ENCODE data around the gene CER1. TPM values are rescaled to one million over a fixed set of nuclear protein-coding genes. Genes with fewer than 3 reads are reported as not detected.

The CER1 gene
- total and polyA plus RNA-seq, 2 of the 4 experiments (the other 2 are of a cell fraction), result not detected

GRCh38 chr9:14693251-14693861, 29.2 kb downstream of the CER1 start, which contains the start of gene ZDHHC21:
TSS of gene ZDHHC21 (minus strand) at chr9:14693432. CDS start at chr9:14674340, 19,092 bp downstream.
- peak within 1 kb of the TSS; percentile 70 for H2AK9ac ChIP-seq (replicated peaks; ENCODE audit: low read depth, low read length, poor library complexity)
- BruUV-seq (replicated peaks), result no TSS peak
- H2BK120ac ChIP-seq (ENCODE audit: low read depth, low read length), result no peak within 1 kb of the TSS
- peak within 1 kb of the TSS; percentile 71 for H3K9ac ChIP-seq (ENCODE audit: low read depth, low read length)
- H2BK20ac ChIP-seq (ENCODE audit: low read depth, low read length), result no peak within 1 kb of the TSS
- intact Hi-C loops (cut with micrococcal nuclease), result no loop called here
- peak; percentile 97 for ATAC-seq (ENCODE audit: low read depth)
- peaks cover 5 to 10% of the 10 kb centered on the region in 2 experiments; a peak in 3 of 4 replicates for H3K79me1 ChIP-seq (ENCODE audit: low read depth in 1 of 2, low read length in 2 of 2)
- ChIA-PET POLR2A (ENCODE audit: unreplicated experiment) (no interaction called here), CTCF (interaction anchor here (0.5 to 1.1 kb wide), 3 partner anchors 18 to 95 kb away, joined by 3 read pairs; no protein-coding TSS in a partner anchor)
- in situ Hi-C loops (cut with MboI; ENCODE audit: low sequenced_read_pairs), result no loop called here
- peak within 1 kb of the TSS; percentile 71 for H3K14ac ChIP-seq (replicated peaks; ENCODE audit: low read depth, low read length)
- peaks cover 4% of the 10 kb centered on the region for H3K27me3 ChIP-seq (ENCODE audit: control insufficient read depth, insufficient read depth, low read length)
- H2BK15ac ChIP-seq (ENCODE audit: low read depth, low read length), result no peak within 1 kb of the TSS
- no peak within 1 kb of the TSS for H3K18ac ChIP-seq (ENCODE audit: low read depth, low read length)
- peak within 1 kb of the TSS; percentile 5; the same call in 1 of the 2 replicates for H3K27ac ChIP-seq (ENCODE audit: insufficient read depth, low read length)
- H3K4me1 ChIP-seq (ENCODE audit: control insufficient read depth, insufficient read depth, low read length), result 0 out of 2 replicates have a peak, but pooled peaks cover 2% of the 10 kb centered on the region
- H4K91ac ChIP-seq (ENCODE audit: insufficient read depth, low read depth, low read length), result peak within 1 kb of the TSS; percentile 60; the same call in 1 of the 2 replicates
- H4K8ac ChIP-seq (ENCODE audit: low read depth in 2 of 2, low read length in 2 of 2), result peak within 1 kb of the TSS; percentile 90 to 92
- no peak within 1 kb of the TSS for H2BK5ac ChIP-seq (ENCODE audit: low read depth, low read length, poor library complexity, severe bottlenecking)
- H3K4ac ChIP-seq (ENCODE audit: low read depth, low read length), result peak within 1 kb of the TSS; percentile 37
- peak within 1 kb of the TSS; percentile 96 for H3K4me2 ChIP-seq (ENCODE audit: low read depth, low read length)
- H2AFZ ChIP-seq (replicated peaks; ENCODE audit: low read length, poor library complexity), result peak within 1 kb of the TSS; percentile 95
- H4K20me1 ChIP-seq (ENCODE audit: insufficient read depth, low read length), result no peaks in the 10 kb centered on the region
- no peaks in the 10 kb centered on the region for H3K9me1 ChIP-seq (ENCODE audit: insufficient read depth, low read length)
- 4% methylated on average over 24 of the region's 50 CpGs; no CpG with 5 or more reads in 1 of the 2 experiments for WGBS, 2 experiments (ENCODE audit: extremely low coverage in 2 of 2, insufficient read length in 1 of 2)
- no peak within 1 kb of the TSS for H2AK5ac ChIP-seq (ENCODE audit: low read depth, low read length)
- H4K5ac ChIP-seq (ENCODE audit: low read depth, low read length), result peak within 1 kb of the TSS; percentile 94
- 0 out of 2 replicates have a peak within 1 kb of the TSS, but pooled peaks have one; percentile 46 for H3K56ac ChIP-seq (ENCODE audit: extremely low read depth, insufficient read depth, low read length)
- H3K36me3 ChIP-seq (ENCODE audit: control insufficient read depth, insufficient read depth, low read length), result peaks cover 1% of the 10 kb centered on the region
- dilution Hi-C loops (cut with HindIII; ENCODE audit: low sequenced_read_pairs, unreplicated experiment), result no loop called here
- H3K9me3 ChIP-seq (ENCODE audit: control insufficient read depth, insufficient read depth, low read length), result no peaks in the 10 kb centered on the region
- peak within 1 kb of the TSS; percentile 82 for H3K4me3 ChIP-seq (ENCODE audit: insufficient read depth, low read depth, low read length)
- peak within 1 kb of the TSS; percentile 88; the same call in 1 of the 2 replicates for H3K23ac ChIP-seq (ENCODE audit: low read depth, low read length)
- peak; percentile 37 for DNase-seq
- TF ChIP-seq MAZ (IDR thresholded peaks at IDR 0.05; ENCODE audit: borderline replicate concordance, low read depth, low read length), result peak; percentile 26; the same call in 1 of the 2 replicates
- TF ChIP-seq NFE2L2 (IDR thresholded peaks at IDR 0.05; ENCODE audit: low read depth, low read length), result no peak
- TF ChIP-seq FOS (IDR thresholded peaks at IDR 0.05; ENCODE audit: low read depth, low read length), result no peak
- TF ChIP-seq MXI1 (IDR thresholded peaks at IDR 0.05; ENCODE audit: borderline replicate concordance, low read depth, low read length), result peak; percentile 44; the same call in 1 of the 2 replicates
- TF ChIP-seq CEBPB (IDR thresholded peaks at IDR 0.05; ENCODE audit: low read depth, low read length), result no peak
- TF ChIP-seq USF2 (IDR thresholded peaks at IDR 0.05; ENCODE audit: low read depth, low read length), result no peak
- TF ChIP-seq ELK1 (IDR thresholded peaks at IDR 0.05; ENCODE audit: borderline replicate concordance, low read depth, low read length), result no peak
- TF ChIP-seq RAD21 (IDR thresholded peaks at IDR 0.05; ENCODE audit: low read length), result no peak
- no peak for TF ChIP-seq RCOR1 (IDR thresholded peaks at IDR 0.05; ENCODE audit: insufficient replicate concordance, low read length)
- no peak for TF ChIP-seq CTCF (conservative IDR thresholded peaks at IDR 0.05; ENCODE audit: low read depth, low read length)
- no peak for TF ChIP-seq SMC3 (IDR thresholded peaks at IDR 0.05; ENCODE audit: low read depth, low read length)
- no peak for TF ChIP-seq POLR2A (IDR thresholded peaks at IDR 0.05; ENCODE audit: low read depth, low read length)
- no peak for TF ChIP-seq BHLHE40 (IDR thresholded peaks at IDR 0.05; ENCODE audit: low read depth, low read length)
- TF ChIP-seq MAFK (IDR thresholded peaks at IDR 0.05; ENCODE audit: low read depth, low read length), result no peak
- TF ChIP-seq RFX5 (IDR thresholded peaks at IDR 0.05; ENCODE audit: low read depth, low read length), result no peak

Measured in IMR-90 (cell line).